Measurements from ENCODE around the gene TMA7B. TPM values are rescaled to one million over a fixed set of nuclear protein-coding genes. Genes with fewer than 3 reads are reported as not detected.

The TMA7B gene
- total RNA-seq, 2 experiments from 2014 or later: 5.7 to 6.5 TPM

GRCh38 chr22:39926753-39927152, 33.4 kb upstream of the TMA7B start:
- Histone ChIP-seq H3K4me1 (ENCODE audit: insufficient read depth, low read length) (peaks cover 89% of the 10 kb centered on the region), H3K27ac (ENCODE audit: low read depth in 1 of 2, low read length in 2 of 2) (peak overlapping the region in 1 of 2 donors; percentile 58), H3K4me3 (ENCODE audit: low read length) (peak overlapping the region; percentile 51), H3K9me3 (ENCODE audit: control insufficient read depth in 1 of 2, insufficient read depth in 1 of 2, low read length in 2 of 2) (no peaks in the 10 kb centered on the region), H3K36me3 (ENCODE audit: insufficient read depth, low read length) (peaks cover 21% of the 10 kb centered on the region), H3K27me3 (ENCODE audit: control insufficient read depth in 1 of 2, insufficient read depth in 2 of 2, low read length in 2 of 2) (no peaks in the 10 kb centered on the region)
- ChIA-PET POLR2A (interaction anchor here (0.6 to 16.2 kb wide), 15 partner anchors 7 to 314 kb away, joined by 3 to 393 read pairs (median 4); partner anchors contain the start of gene TMA7B), CTCF (interaction anchor here (0.8 to 2.3 kb wide), 4 partner anchors 10 to 17 kb away, joined by 3 to 10 read pairs (median 4); no protein-coding TSS in a partner anchor)
- no peaks in the 10 kb centered on the region for H3K9me3 Mint-ChIP-seq
- DNase-seq (no peak), ATAC-seq (ENCODE audit: poor library complexity) (peak; percentile 16)
- H3K27ac Mint-ChIP-seq: no peak overlapping the region
- no peak for TF ChIP-seq CTCF (IDR thresholded peaks at IDR 0.05)
- H3K27me3 Mint-ChIP-seq: no peaks in the 10 kb centered on the region
- intact Hi-C loops (cut with DNase I, micrococcal nuclease): loop anchor here (1.0 to 2.0 kb wide), 4 partner anchors 9 to 26 kb away; partner anchors contain the start of gene GRAP2 (in 1 of the 2)
- H3K4me1 Mint-ChIP-seq (ENCODE audit: low read depth): peaks cover 47% of the 10 kb centered on the region
- no peak overlapping the region for H3K4me3 Mint-ChIP-seq
- H3K36me3 Mint-ChIP-seq (ENCODE audit: low read depth): peaks cover 43% of the 10 kb centered on the region

- ChIA-PET POLR2A (interaction anchor here (0.6 to 16.2 kb wide), 6 partner anchors 6 to 266 kb away, joined by 3 to 393 read pairs (median 8); no protein-coding TSS in a partner anchor), CTCF (interaction anchor here (0.8 to 2.3 kb wide), 5 partner anchors 9 to 56 kb away, joined by 3 to 10 read pairs (median 3); no protein-coding TSS in a partner anchor)
- H3K27ac Mint-ChIP-seq: no peak overlapping the region
- DNase-seq (no peak), ATAC-seq (ENCODE audit: poor library complexity) (no peak)
- peaks cover 39% of the 10 kb centered on the region for H3K36me3 Mint-ChIP-seq (ENCODE audit: low read depth)
- no peaks in the 10 kb centered on the region for H3K9me3 Mint-ChIP-seq
- H3K4me3 ChIP-seq (ENCODE audit: low read length): peak overlapping the region; percentile 51
- peaks cover 14% of the 10 kb centered on the region for H3K36me3 ChIP-seq (ENCODE audit: insufficient read depth, low read length)
- no peaks in the 10 kb centered on the region for H3K27me3 ChIP-seq (ENCODE audit: control insufficient read depth in 1 of 2, insufficient read depth in 2 of 2, low read length in 2 of 2)
- H3K27ac ChIP-seq (ENCODE audit: low read depth in 1 of 2, low read length in 2 of 2): peak overlapping the region; percentile 38 to 58
- H3K4me1 Mint-ChIP-seq (ENCODE audit: low read depth): peaks cover 39% of the 10 kb centered on the region
- H3K4me1 ChIP-seq (ENCODE audit: insufficient read depth, low read length): peaks cover 89% of the 10 kb centered on the region
- intact Hi-C loops (cut with DNase I, micrococcal nuclease): loop anchor here (2.0 kb wide), 3 partner anchors 13 to 27 kb away; partner anchors contain the start of gene GRAP2 (in 1 of the 2)
- TF ChIP-seq CTCF (IDR thresholded peaks at IDR 0.05): no peak
- no peaks in the 10 kb centered on the region for H3K27me3 Mint-ChIP-seq
- no peaks in the 10 kb centered on the region for H3K9me3 ChIP-seq (ENCODE audit: control insufficient read depth in 1 of 2, insufficient read depth in 1 of 2, low read length in 2 of 2)
- no peak overlapping the region for H3K4me3 Mint-ChIP-seq
Measured at GRCh38 chr22:39927544-39927943, 32.7 kb upstream of the TMA7B start.

GRCh38 chr22:39928536-39929520, 31.4 kb upstream of the TMA7B start:
- Mint-ChIP-seq H3K9me3 (no peaks in the 10 kb centered on the region), H3K4me3 (no peak overlapping the region), H3K4me1 (ENCODE audit: low read depth) (peaks cover 42% of the 10 kb centered on the region), H3K27ac (no peak overlapping the region), H3K36me3 (ENCODE audit: low read depth) (peaks cover 33% of the 10 kb centered on the region), H3K27me3 (no peaks in the 10 kb centered on the region)
- Histone ChIP-seq H3K9me3 (ENCODE audit: control insufficient read depth in 1 of 2, insufficient read depth in 1 of 2, low read length in 2 of 2) (no peaks in the 10 kb centered on the region), H3K27ac (ENCODE audit: low read depth in 1 of 2, low read length in 2 of 2) (peak overlapping the region; percentile 10 to 58), H3K4me3 (ENCODE audit: low read length) (peak overlapping the region; percentile 51), H3K27me3 (ENCODE audit: control insufficient read depth in 1 of 2, insufficient read depth in 2 of 2, low read length in 2 of 2) (no peaks in the 10 kb centered on the region), H3K36me3 (ENCODE audit: insufficient read depth, low read length) (peaks cover 12% of the 10 kb centered on the region), H3K4me1 (ENCODE audit: insufficient read depth, low read length) (peaks cover 90% of the 10 kb centered on the region)
- ChIA-PET CTCF (interaction anchor here (0.6 to 1.8 kb wide), 5 partner anchors 12 to 419 kb away, joined by 3 to 12 read pairs (median 5); no protein-coding TSS in a partner anchor), POLR2A (interaction anchor here (0.6 to 16.2 kb wide), 5 partner anchors 8 to 445 kb away, joined by 3 to 393 read pairs (median 13); no protein-coding TSS in a partner anchor)
- TF ChIP-seq CTCF (IDR thresholded peaks at IDR 0.05): no peak
- DNase-seq (no peak), ATAC-seq (ENCODE audit: poor library complexity) (no peak)
- intact Hi-C loops (cut with DNase I, micrococcal nuclease): loop anchor here in 1 of 2 experiments (1.0 kb wide), 1 partner anchor 9 kb away; no protein-coding TSS in a partner anchor

Measured in CD4-positive, alpha-beta T cell (primary cell).